H9 (cell line): ENCODE data around the gene TAF4. TPM values are rescaled to one million over a fixed set of nuclear protein-coding genes. Genes with fewer than 3 reads are reported as not detected.

Experiments used
- DNase-seq: peaks from one replicate; pipeline ENCODE4 v3.0.0-alpha.2; 2017
- H2AFZ ChIP-seq: one replicate; pipeline ENCODE4 v1.6.1; 2013; ENCODE audit warnings: mild to moderate bottlenecking, low read length, control low read depth, moderate library complexity
- H2AK5ac ChIP-seq: 2 replicates; pipeline ENCODE4 v1.6.1; 2013; ENCODE audit warnings: low read length, control low read depth, mixed read lengths; ENCODE audit not compliant: insufficient read length
- H2BK120ac ChIP-seq: one replicate; pipeline ENCODE4 v1.6.1; 2013; ENCODE audit warnings: low read depth, mild to moderate bottlenecking, low read length, control low read depth, inconsistent platforms; ENCODE audit not compliant: poor library complexity, severe bottlenecking
- H2BK12ac ChIP-seq: 2 replicates; pipeline ENCODE4 v1.6.1; 2013; ENCODE audit warnings: low read length, control low read depth, mixed read lengths, low read depth; ENCODE audit not compliant: insufficient read length
- H2BK15ac ChIP-seq: 2 replicates; pipeline ENCODE4 v1.6.1; 2013; ENCODE audit warnings: low read depth, low read length, control low read depth
- H2BK20ac ChIP-seq: one replicate; pipeline ENCODE4 v1.6.1; 2013; ENCODE audit warnings: low read depth, mild to moderate bottlenecking, low read length, control low read depth, inconsistent platforms; ENCODE audit not compliant: poor library complexity, severe bottlenecking
- H2BK5ac ChIP-seq: 2 replicates; pipeline ENCODE4 v1.6.1; 2013; ENCODE audit warnings: low read length, control low read depth, mixed read lengths; ENCODE audit not compliant: insufficient read length
- H3K14ac ChIP-seq: 2 replicates; pipeline ENCODE4 v1.6.1; 2013; ENCODE audit warnings: low read length, control low read depth; ENCODE audit not compliant: insufficient read depth
- H3K18ac ChIP-seq: 2 replicates; pipeline ENCODE4 v1.6.1; 2013; ENCODE audit warnings: low read depth, mild to moderate bottlenecking, mixed read lengths, low read length, control low read depth; ENCODE audit not compliant: insufficient read length
- H3K23ac ChIP-seq: 2 replicates; pipeline ENCODE4 v1.6.1; 2013; ENCODE audit warnings: low read length, control low read depth, mixed read lengths, low read depth; ENCODE audit not compliant: insufficient read length
- H3K23me2 ChIP-seq: 2 replicates; pipeline ENCODE4 v1.6.1; 2013; ENCODE audit warnings: low read depth, mild to moderate bottlenecking, mixed read lengths, low read length, control low read depth; ENCODE audit not compliant: insufficient read length, poor library complexity, severe bottlenecking
- H3K27ac ChIP-seq: 2 replicates; pipeline ENCODE4 v1.5.1; 2013; ENCODE audit warnings: low read length, control low read depth, mixed read lengths, low read depth; ENCODE audit not compliant: insufficient read length
- H3K27me3 ChIP-seq: 2 replicates; pipeline ENCODE4 v1.6.1; 2013; ENCODE audit warnings: low read length, control low read depth, inconsistent platforms; ENCODE audit not compliant: insufficient read depth
- H3K4ac ChIP-seq: 2 replicates; pipeline ENCODE4 v1.6.1; 2013; ENCODE audit warnings: low read depth, mild to moderate bottlenecking, control low read depth, inconsistent platforms, low read length, moderate library complexity
- H3K4me1 ChIP-seq: 2 replicates; pipeline ENCODE4 v1.6.1; 2013; ENCODE audit warnings: low read length, control low read depth, inconsistent platforms; ENCODE audit not compliant: insufficient read depth
- H3K4me2 ChIP-seq: 2 replicates; pipeline ENCODE4 v1.6.1; 2013; ENCODE audit warnings: low read length, control low read depth, mixed read lengths; ENCODE audit not compliant: insufficient read length, insufficient read depth
- H3K56ac ChIP-seq: 2 replicates; pipeline ENCODE4 v1.6.1; 2013; ENCODE audit warnings: low read depth, mild to moderate bottlenecking, mixed read lengths, low read length, control low read depth; ENCODE audit not compliant: insufficient read length
- H3K79me1 ChIP-seq: 2 replicates; pipeline ENCODE4 v1.6.1; 2013; ENCODE audit warnings: low read depth, mild to moderate bottlenecking, moderate library complexity, low read length, control low read depth, inconsistent platforms; ENCODE audit not compliant: insufficient read depth, poor library complexity, severe bottlenecking
- H3K79me2 ChIP-seq: 2 replicates; pipeline ENCODE4 v1.6.1; 2013; ENCODE audit warnings: low read length, control low read depth, inconsistent platforms; ENCODE audit not compliant: insufficient read depth
- H3K9ac ChIP-seq: 2 replicates; pipeline ENCODE4 v1.6.1; 2013; ENCODE audit warnings: low read length, control low read depth, mixed read lengths; ENCODE audit not compliant: insufficient read length; ENCODE audit errors: extremely low read depth
- H3K9me3 ChIP-seq: one replicate; pipeline ENCODE4 v1.6.1; 2013; ENCODE audit warnings: low read depth, low read length, inconsistent platforms; ENCODE audit not compliant: control insufficient read depth
- H3T11ph ChIP-seq: one replicate; pipeline ENCODE4 v1.6.1; 2013; ENCODE audit warnings: mild to moderate bottlenecking, low read length, control low read depth, inconsistent platforms
- H4K20me1 ChIP-seq: one replicate; pipeline ENCODE4 v1.6.1; 2013; ENCODE audit not compliant: control insufficient read depth, insufficient read length, insufficient read depth
- H4K5ac ChIP-seq: 2 replicates; pipeline ENCODE4 v1.6.1; 2013; ENCODE audit warnings: low read depth, mild to moderate bottlenecking, mixed read lengths, low read length, control low read depth; ENCODE audit not compliant: insufficient read length
- H4K8ac ChIP-seq: replicated peaks from 2 replicates; pipeline ENCODE4 v1.6.1; 2013; ENCODE audit warnings: low read length, control low read depth, mixed read lengths, low read depth; ENCODE audit not compliant: insufficient read length
- H4K91ac ChIP-seq: 2 replicates; pipeline ENCODE4 v1.6.1; 2013; ENCODE audit warnings: low read depth, mild to moderate bottlenecking, moderate library complexity, mixed read lengths, low read length, control low read depth; ENCODE audit not compliant: insufficient read length
- H3K27ac Mint-ChIP-seq, 3 experiments: 2 replicates in 2 of 3; 3 replicates in 1 of 3; pipeline ENCODE4 v1.8.0; 2020 to 2021; ENCODE audit warnings: mixed read lengths in 3 of 3, mild to moderate bottlenecking in 1 of 3, moderate library complexity in 1 of 3
- H3K27me3 Mint-ChIP-seq: 2 replicates; pipeline ENCODE4 v1.8.0; 2021; ENCODE audit warnings: low read depth, mild to moderate bottlenecking, moderate library complexity, mixed read lengths
- H3K36me3 Mint-ChIP-seq, 3 experiments: 2 replicates in 2 of 3; 3 replicates in 1 of 3; pipeline ENCODE4 v1.8.0; 2020 to 2021; ENCODE audit warnings: low read depth in 3 of 3, mixed read lengths in 3 of 3; ENCODE audit not compliant: insufficient read depth in 1 of 3
- H3K4me1 Mint-ChIP-seq, 2 experiments: 2 replicates each; pipeline ENCODE4 v1.8.0; 2020; ENCODE audit warnings: mixed read lengths in 2 of 2
- H3K4me3 Mint-ChIP-seq, 2 experiments: 2 replicates in 1 of 2; 3 replicates in 1 of 2; pipeline ENCODE4 v1.8.0; 2020 to 2021; ENCODE audit warnings: mild to moderate bottlenecking in 2 of 2, mixed read lengths in 2 of 2, moderate library complexity in 1 of 2
- H3K9me3 Mint-ChIP-seq, 2 experiments: 2 replicates in 1 of 2; 3 replicates in 1 of 2; pipeline ENCODE4 v1.8.0; 2020; ENCODE audit warnings: mild to moderate bottlenecking in 2 of 2, mixed read lengths in 2 of 2, moderate library complexity in 1 of 2
- WGBS: extraction: QIAGEN DNeasy Blood & Tissue Kit; methylation state at CpG from one replicate; pipeline ENCODE4 v1.1.7; 2013; ENCODE audit warnings: missing lambda C conversion rate, low lambda C conversion rate, mixed read lengths; ENCODE audit not compliant: insufficient read length; ENCODE audit errors: extremely low coverage; 5-methylcytosine and 5-hydroxymethylcytosine counted together
- total RNA-seq: library from RNA; stranded (reverse); gene quantifications from 2 replicates; pipeline ENCODE4 v1.2.1, GENCODE V29; 2021
- TF ChIP-seq, protein P1 (sequence below): fragments of 200-600 bp; sonication (generic); conservative IDR thresholded peaks from 3 replicates; pipeline ENCODE4 v1.8.0; 2021; ENCODE audit warnings: antibody characterized with exemption, mild to moderate bottlenecking

Gene TAF4
- total RNA-seq, 1 experiment from 2014 or later = 30.8 TPM

DNA sequence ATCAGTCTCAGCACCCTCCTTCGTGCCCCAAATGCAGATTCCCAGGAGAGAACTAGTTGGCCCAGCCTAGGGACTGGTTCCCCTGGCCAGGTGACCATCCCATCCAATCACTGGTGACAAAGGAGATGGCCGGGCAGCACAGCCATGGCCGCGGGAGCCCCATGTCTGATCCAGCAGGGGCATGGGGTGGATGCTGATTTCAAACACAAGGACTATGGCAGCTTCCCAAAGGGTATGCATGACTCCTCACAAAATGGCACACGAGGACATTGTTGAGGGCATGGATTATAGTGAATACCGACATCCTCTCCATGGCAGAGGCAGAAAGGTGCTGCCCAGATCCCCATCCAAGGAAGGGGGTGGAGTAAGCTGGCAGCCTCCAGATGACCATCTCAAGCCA lies 46.7 kb upstream of the TAF4 start:
- Mint-ChIP-seq H3K4me3 (no peak overlapping the region), H3K27me3 (peaks cover 26% of the 10 kb centered on the region), H3K4me1 (peaks cover 10 to 20% of the 10 kb centered on the region in 2 experiments), H3K36me3 (peaks cover 9 to 11% (median 9%) of the 10 kb centered on the region in 3 experiments; a peak in 6 of 7 replicates), H3K27ac (no peak overlapping the region), H3K9me3 (peaks cover 35% of the 10 kb centered on the region in 2 experiments)
- Histone ChIP-seq H2AK5ac (no peak overlapping the region), H4K8ac (no peak overlapping the region), H4K91ac (no peak overlapping the region), H3K23ac (no peak overlapping the region), H2BK120ac (no peak overlapping the region), H3T11ph (no peak overlapping the region), H3K9me3 (no peaks in the 10 kb centered on the region), H4K20me1 (no peaks in the 10 kb centered on the region), H4K5ac (no peak overlapping the region), H3K4me1 (no peaks in the 10 kb centered on the region), H3K4ac (no peak overlapping the region), H2AFZ (no peak overlapping the region), H3K56ac (no peak overlapping the region), H3K4me2 (no peak overlapping the region), H3K14ac (no peak overlapping the region), H2BK5ac (no peak overlapping the region), H2BK20ac (no peak overlapping the region), H2BK12ac (no peak overlapping the region), H3K79me1 (no peaks in the 10 kb centered on the region), H3K18ac (no peak overlapping the region), H3K79me2 (no peaks in the 10 kb centered on the region), H2BK15ac (no peak overlapping the region), H3K9ac (no peak overlapping the region), H3K27me3 (no peaks in the 10 kb centered on the region), H3K27ac (no peak overlapping the region), H3K23me2 (no peaks in the 10 kb centered on the region)
- WGBS = no CpG with 5 or more reads among the region's 6 CpGs
- TF ChIP-seq, protein P1, sequence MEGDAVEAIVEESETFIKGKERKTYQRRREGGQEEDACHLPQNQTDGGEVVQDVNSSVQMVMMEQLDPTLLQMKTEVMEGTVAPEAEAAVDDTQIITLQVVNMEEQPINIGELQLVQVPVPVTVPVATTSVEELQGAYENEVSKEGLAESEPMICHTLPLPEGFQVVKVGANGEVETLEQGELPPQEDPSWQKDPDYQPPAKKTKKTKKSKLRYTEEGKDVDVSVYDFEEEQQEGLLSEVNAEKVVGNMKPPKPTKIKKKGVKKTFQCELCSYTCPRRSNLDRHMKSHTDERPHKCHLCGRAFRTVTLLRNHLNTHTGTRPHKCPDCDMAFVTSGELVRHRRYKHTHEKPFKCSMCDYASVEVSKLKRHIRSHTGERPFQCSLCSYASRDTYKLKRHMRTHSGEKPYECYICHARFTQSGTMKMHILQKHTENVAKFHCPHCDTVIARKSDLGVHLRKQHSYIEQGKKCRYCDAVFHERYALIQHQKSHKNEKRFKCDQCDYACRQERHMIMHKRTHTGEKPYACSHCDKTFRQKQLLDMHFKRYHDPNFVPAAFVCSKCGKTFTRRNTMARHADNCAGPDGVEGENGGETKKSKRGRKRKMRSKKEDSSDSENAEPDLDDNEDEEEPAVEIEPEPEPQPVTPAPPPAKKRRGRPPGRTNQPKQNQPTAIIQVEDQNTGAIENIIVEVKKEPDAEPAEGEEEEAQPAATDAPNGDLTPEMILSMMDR = no peak
- no peak for DNase-seq
